ENCODE data around the gene PFDN5.
"Not testable (repeated sequence)": the region's sequence is repeated elsewhere in the genome, so short reads cannot be mapped to it uniquely, and the experiment has no call there.

GRCh38 chr12:53297106-53297505 lies 1.8 kb downstream of the PFDN5 start:
- not testable (repeated sequence) for TF ChIP-seq CTCF (conservative IDR thresholded peaks at IDR 0.05; ENCODE audit: low read depth, low read length); EZH2 (IDR thresholded peaks at IDR 0.05; ENCODE audit: low read length, unreplicated experiment)

All from PC-3 (cell line).